K562 (cell line): Measurements from ENCODE around the gene ANKLE2. TPM values are rescaled to one million over a fixed set of nuclear protein-coding genes. Genes with fewer than 3 reads are reported as not detected.

Experiments
- ATAC-seq: fragments of 200-7000 bp; cut with Tn5 transposase; 3 replicates; pipeline ENCODE4 v1.9.1; 2020; ENCODE audit warnings: moderate library complexity
- BruUV-seq: library from RNA; stranded (reverse); fragments of 400-500 nt; replicated peaks from 2 replicates; lab custom pipeline; 2021; lab: Mats Ljungman, UMichigan
- CTCF ChIA-PET: fragments of 300-600 bp; formaldehyde crosslinking; extraction: SDS; loops from one replicate; lab custom pipeline; 2021; ENCODE audit warnings: low intra/inter-chr PET ratio; lab: Yijun Ruan, JAX
- POLR2A ChIA-PET: fragments of 300-600, 350-650 bp; sonication (Branson Sonifier 250); formaldehyde crosslinking; extraction: SDS; loops from one replicate; lab custom pipeline; 2021; ENCODE audit warnings: antibody characterized with exemption, inconsistent platforms; lab: Yijun Ruan, JAX
- DNase-seq, 4 experiments: peaks; one replicate each; pipeline versions ENCODE4 v3.0.0 to v3.0.0-alpha.2; 2011 to 2018; ENCODE audit warnings: low spot score in 3 of 4, mixed read lengths in 3 of 4; ENCODE audit errors: extremely low read depth in 1 of 4
- FAIRE-seq: peaks from 2 replicates; lab custom pipeline; 2011; peaks lifted over from hg19 to GRCh38; lab: Jason Lieb, UNC
- H2AFZ ChIP-seq: 2 replicates; pipeline ENCODE4 v1.6.0; 2011; ENCODE audit warnings: low read depth, low read length, control low read depth, inconsistent platforms
- H3K27ac ChIP-seq: fragments of 200-600 bp; 3 replicates; pipeline ENCODE4 v1.8.0; 2011; ENCODE audit warnings: low read depth, mild to moderate bottlenecking, control low read depth, inconsistent platforms, low read length, moderate library complexity, mixed read lengths; ENCODE audit errors: extremely low read depth
- H3K27me3 ChIP-seq, 2 experiments: fragments of 300-600 bp in 1 of 2; 2 replicates in 1 of 2; 3 replicates in 1 of 2; pipeline versions ENCODE4 v1.6.0 to v1.8.0; 2011; ENCODE audit warnings: inconsistent platforms in 2 of 2, low read length in 2 of 2, mild to moderate bottlenecking in 1 of 2, mixed read lengths in 1 of 2, moderate library complexity in 1 of 2; ENCODE audit not compliant: control insufficient read depth in 2 of 2, insufficient read depth in 2 of 2
- H3K36me3 ChIP-seq: fragments of 300-600 bp; 3 replicates; pipeline ENCODE4 v1.8.0; 2011; ENCODE audit warnings: mild to moderate bottlenecking, low read length, inconsistent platforms; ENCODE audit not compliant: control insufficient read depth, insufficient read depth
- H3K4me1 ChIP-seq, 2 experiments: fragments of 200-600 bp in 1 of 2; replicated peaks in 1 of 2; 2 replicates in 1 of 2; 3 replicates in 1 of 2; pipeline versions ENCODE4 v1.5.1 to v1.8.0; 2011; ENCODE audit warnings: inconsistent platforms in 2 of 2, low read length in 2 of 2, mild to moderate bottlenecking in 1 of 2, mixed read lengths in 1 of 2, moderate library complexity in 1 of 2; ENCODE audit not compliant: control insufficient read depth in 2 of 2, insufficient read depth in 2 of 2
- H3K4me2 ChIP-seq: 2 replicates; pipeline ENCODE4 v1.6.1; 2011; ENCODE audit warnings: low read length, control low read depth, inconsistent platforms, mixed read lengths; ENCODE audit not compliant: insufficient read depth
- H3K4me3 ChIP-seq: fragments of 200-600 bp; sonication (generic), shearing (Covaris generic); 2 replicates; pipeline ENCODE4 v1.5.1; 2016; ENCODE audit warnings: control low read depth, inconsistent platforms
- H3K79me2 ChIP-seq: fragments of 200-600 bp; 3 replicates; pipeline ENCODE4 v1.8.0; 2011; ENCODE audit warnings: low read length, inconsistent platforms; ENCODE audit not compliant: control insufficient read depth, insufficient read depth
- H3K9ac ChIP-seq, 2 experiments: 2 replicates each; pipeline versions ENCODE4 v1.6.0 to v1.6.1; 2011; ENCODE audit warnings: low read depth in 2 of 2, low read length in 2 of 2, control low read depth in 1 of 2, inconsistent platforms in 1 of 2, mild to moderate bottlenecking in 1 of 2, mixed read lengths in 1 of 2; ENCODE audit not compliant: insufficient read depth in 1 of 2
- H3K9me1 ChIP-seq: one replicate; pipeline ENCODE4 v1.6.0; 2011; ENCODE audit warnings: inconsistent platforms, mild to moderate bottlenecking, low read length, moderate library complexity; ENCODE audit not compliant: control insufficient read depth, insufficient read depth
- H3K9me3 ChIP-seq: replicated peaks from 2 replicates; pipeline ENCODE4 v1.5.1; 2011; ENCODE audit warnings: low read depth, low read length, inconsistent platforms; ENCODE audit not compliant: control insufficient read depth, insufficient read depth
- H4K20me1 ChIP-seq: replicated peaks from 2 replicates; pipeline ENCODE4 v1.6.1; 2011; ENCODE audit warnings: low read length, inconsistent platforms, mixed read lengths; ENCODE audit not compliant: control insufficient read depth, insufficient read depth
- BACH1 ChIP-seq: fragments of 200-800 bp; sonication (Bioruptor generic); IDR thresholded peaks from 2 replicates; pipeline ENCODE4 v1.6.1; 2016; ENCODE audit warnings: missing genetic modification characterization, missing compliant biosample characterization
- RBFOX2 ChIP-seq: fragments of 200-400 bp; formaldehyde crosslinking; IDR thresholded peaks from 2 replicates; pipeline ENCODE4 v1.6.1; 2017; ENCODE audit warnings: low read depth, mild to moderate bottlenecking, low read length, moderate library complexity
- ZNF140 ChIP-seq: fragments of 250-450 bp; sonication (Bioruptor Pico); IDR thresholded peaks from 2 replicates; pipeline ENCODE4 v1.8.0; 2021; ENCODE audit warnings: moderate library complexity, mild to moderate bottlenecking, inconsistent platforms
- WGBS: fragments of 100-300 bp; shearing (Covaris generic); methylation state at CpG from one replicate; pipeline ENCODE4 v1.1.6; 2016; ENCODE audit warnings: low coverage, mixed read lengths; ENCODE audit not compliant: insufficient coverage; ENCODE audit errors: missing lambda C conversion rate; 5-methylcytosine and 5-hydroxymethylcytosine counted together
- in situ Hi-C: fragments of 300-500 bp; cut with MboI; formaldehyde crosslinking; loops from 4 replicates; pipeline ENCODE4 v1.15.0; 2018; ENCODE audit warnings: inconsistent platforms, mixed read lengths
- intact Hi-C: fragments of 100-400 bp; cut with micrococcal nuclease; formaldehyde crosslinking; loops from 2 replicates; pipeline ENCODE4 v1.14.2; 2022
- polyA plus RNA-seq, 8 experiments: library from polyadenylated mRNA; depleted of rRNA in 4 of 8; stranded (reverse) in 5 of 8; unstranded in 3 of 8; fragments of >200 nt; fragmentation: Nextera tagmentation in 2 of 8; fragmentation: Illumina TruSeq in 1 of 8; extraction: Ambion mirVana in 2 of 8; extraction: Trizol in 1 of 8; gene quantifications; 2 replicates each; pipeline versions ENCODE4 v1.2.1 to v1.2.3, GENCODE V29; 2011 to 2014; ENCODE audit warnings: inconsistent platforms in 1 of 8, missing spikeins in 1 of 8
- total RNA-seq, 7 experiments: library from RNA; depleted of rRNA in 6 of 7; stranded (reverse); fragments of >200 nt in 6 of 7; fragmentation: Illumina TruSeq in 2 of 7; extraction: Trizol in 2 of 7; gene quantifications; 2 replicates each; pipeline versions ENCODE4 v1.2.1 to v1.2.3, GENCODE V29; 2011 to 2021; ENCODE audit warnings: low replicate concordance in 1 of 7
- TF ChIP-seq, protein P1 (sequence below): sonication (generic); formaldehyde crosslinking; IDR thresholded peaks from 2 replicates; pipeline ENCODE4 v1.8.0; 2023; ENCODE audit warnings: mild to moderate bottlenecking, missing genetic modification reagents
- TF ChIP-seq, protein P2 (sequence below): fragments of 450-650 bp; formaldehyde crosslinking; IDR thresholded peaks from 2 replicates; pipeline ENCODE4 v1.4.0; 2020; ENCODE audit warnings: mild to moderate bottlenecking, mixed read lengths
- TF ChIP-seq, protein P3 (sequence below): fragments of 450-650 bp; IDR thresholded peaks from 2 replicates; pipeline ENCODE4 v1.6.1; 2018; ENCODE audit not compliant: partially characterized antibody

The ANKLE2 gene
- total and polyA plus RNA-seq, 9 of the 15 experiments (the other 6 are each of a cell fraction or from before 2014, with no cell fraction given) = 3.2 to 57.7 (median 45.6) TPM

DNA sequence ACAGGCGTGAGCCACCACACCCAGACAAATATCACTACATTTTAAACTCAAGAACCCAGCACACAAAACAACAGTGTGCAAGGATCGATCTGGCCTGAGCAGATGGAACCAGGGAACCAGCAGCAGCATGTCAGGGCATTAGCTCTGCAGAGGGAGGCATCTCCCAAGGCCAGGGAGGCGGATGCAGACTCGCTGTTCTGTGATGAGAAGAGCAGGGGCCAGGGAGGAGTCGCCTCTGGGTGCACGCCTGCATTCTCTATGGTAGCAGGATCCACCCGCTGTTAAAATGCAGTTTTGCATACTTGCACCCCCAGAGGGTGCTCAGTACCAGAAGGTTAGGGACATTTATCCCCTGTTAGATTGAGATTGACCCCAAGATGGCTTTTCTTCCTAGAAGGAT is 33.1 kb downstream of the ANKLE2 start:
- WGBS = 96% methylated on average over 7 of the region's 7 CpGs
- no peak overlapping the region for H3K4me2 ChIP-seq
- peaks cover 3% of the 10 kb centered on the region for H3K9me1 ChIP-seq
- no peak for FAIRE-seq
- in situ Hi-C loops = no loop called here
- H3K9ac ChIP-seq = no peak overlapping the region
- H3K27ac ChIP-seq = no peak overlapping the region
- no peak for ATAC-seq
- no peak for DNase-seq
- H3K4me1 ChIP-seq = peaks cover 0 to 12% of the 10 kb centered on the region in 2 experiments; a peak in 2 of 5 replicates
- intact Hi-C loops = no loop called here
- no peak overlapping the region for H3K4me3 ChIP-seq
- POLR2A ChIA-PET = no interaction called here
- no peaks in the 10 kb centered on the region; the same call in 1 of the 2 replicates for H4K20me1 ChIP-seq
- no peak overlapping the region for H2AFZ ChIP-seq
- no TSS peak for BruUV-seq
- peaks cover 6% of the 10 kb centered on the region; the same call in 1 of the 2 replicates for H3K9me3 ChIP-seq
- peaks cover 95% of the 10 kb centered on the region for H3K36me3 ChIP-seq
- H3K79me2 ChIP-seq = no peaks in the 10 kb centered on the region
- no peaks in the 10 kb centered on the region for H3K27me3 ChIP-seq
- CTCF ChIA-PET = no interaction called here
- TF ChIP-seq, protein P1, sequence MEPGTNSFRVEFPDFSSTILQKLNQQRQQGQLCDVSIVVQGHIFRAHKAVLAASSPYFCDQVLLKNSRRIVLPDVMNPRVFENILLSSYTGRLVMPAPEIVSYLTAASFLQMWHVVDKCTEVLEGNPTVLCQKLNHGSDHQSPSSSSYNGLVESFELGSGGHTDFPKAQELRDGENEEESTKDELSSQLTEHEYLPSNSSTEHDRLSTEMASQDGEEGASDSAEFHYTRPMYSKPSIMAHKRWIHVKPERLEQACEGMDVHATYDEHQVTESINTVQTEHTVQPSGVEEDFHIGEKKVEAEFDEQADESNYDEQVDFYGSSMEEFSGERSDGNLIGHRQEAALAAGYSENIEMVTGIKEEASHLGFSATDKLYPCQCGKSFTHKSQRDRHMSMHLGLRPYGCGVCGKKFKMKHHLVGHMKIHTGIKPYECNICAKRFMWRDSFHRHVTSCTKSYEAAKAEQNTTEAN (CRISPR knock-in tag) = no peak
- TF ChIP-seq, protein P2, sequence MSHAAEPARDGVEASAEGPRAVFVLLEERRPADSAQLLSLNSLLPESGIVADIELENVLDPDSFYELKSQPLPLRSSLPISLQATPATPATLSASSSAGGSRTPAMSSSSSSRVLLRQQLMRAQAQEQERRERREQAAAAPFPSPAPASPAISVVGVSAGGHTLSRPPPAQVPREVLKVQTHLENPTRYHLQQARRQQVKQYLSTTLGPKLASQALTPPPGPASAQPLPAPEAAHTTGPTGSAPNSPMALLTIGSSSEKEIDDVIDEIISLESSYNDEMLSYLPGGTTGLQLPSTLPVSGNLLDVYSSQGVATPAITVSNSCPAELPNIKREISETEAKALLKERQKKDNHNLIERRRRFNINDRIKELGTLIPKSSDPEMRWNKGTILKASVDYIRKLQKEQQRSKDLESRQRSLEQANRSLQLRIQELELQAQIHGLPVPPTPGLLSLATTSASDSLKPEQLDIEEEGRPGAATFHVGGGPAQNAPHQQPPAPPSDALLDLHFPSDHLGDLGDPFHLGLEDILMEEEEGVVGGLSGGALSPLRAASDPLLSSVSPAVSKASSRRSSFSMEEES = no peak
- TF ChIP-seq ZNF140 (CRISPR knock-in tag) (no peak), RBFOX2 (no peak), BACH1 (tag) (no peak)
- TF ChIP-seq, protein P3, sequence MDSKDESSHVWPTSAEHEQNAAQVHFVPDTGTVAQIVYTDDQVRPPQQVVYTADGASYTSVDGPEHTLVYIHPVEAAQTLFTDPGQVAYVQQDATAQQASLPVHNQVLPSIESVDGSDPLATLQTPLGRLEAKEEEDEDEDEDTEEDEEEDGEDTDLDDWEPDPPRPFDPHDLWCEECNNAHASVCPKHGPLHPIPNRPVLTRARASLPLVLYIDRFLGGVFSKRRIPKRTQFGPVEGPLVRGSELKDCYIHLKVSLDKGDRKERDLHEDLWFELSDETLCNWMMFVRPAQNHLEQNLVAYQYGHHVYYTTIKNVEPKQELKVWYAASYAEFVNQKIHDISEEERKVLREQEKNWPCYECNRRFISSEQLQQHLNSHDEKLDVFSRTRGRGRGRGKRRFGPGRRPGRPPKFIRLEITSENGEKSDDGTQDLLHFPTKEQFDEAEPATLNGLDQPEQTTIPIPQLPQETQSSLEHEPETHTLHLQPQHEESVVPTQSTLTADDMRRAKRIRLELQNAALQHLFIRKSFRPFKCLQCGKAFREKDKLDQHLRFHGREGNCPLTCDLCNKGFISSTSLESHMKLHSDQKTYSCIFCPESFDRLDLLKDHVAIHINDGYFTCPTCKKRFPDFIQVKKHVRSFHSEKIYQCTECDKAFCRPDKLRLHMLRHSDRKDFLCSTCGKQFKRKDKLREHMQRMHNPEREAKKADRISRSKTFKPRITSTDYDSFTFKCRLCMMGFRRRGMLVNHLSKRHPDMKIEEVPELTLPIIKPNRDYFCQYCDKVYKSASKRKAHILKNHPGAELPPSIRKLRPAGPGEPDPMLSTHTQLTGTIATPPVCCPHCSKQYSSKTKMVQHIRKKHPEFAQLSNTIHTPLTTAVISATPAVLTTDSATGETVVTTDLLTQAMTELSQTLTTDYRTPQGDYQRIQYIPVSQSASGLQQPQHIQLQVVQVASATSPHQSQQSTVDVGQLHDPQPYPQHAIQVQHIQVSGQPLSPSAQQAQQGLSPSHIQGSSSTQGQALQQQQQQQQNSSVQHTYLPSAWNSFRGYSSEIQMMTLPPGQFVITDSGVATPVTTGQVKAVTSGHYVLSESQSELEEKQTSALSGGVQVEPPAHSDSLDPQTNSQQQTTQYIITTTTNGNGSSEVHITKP = no peak
